Measurements from ENCODE around the gene AK2.
"Not testable (repeated sequence)": the region's sequence is repeated elsewhere in the genome, so short reads cannot be mapped to it uniquely, and the experiment has no call there.

The AK2 gene

GRCh38 chr1:33007190-33008050, 29.3 kb downstream of the AK2 start:
- DNase-seq (no peak), ATAC-seq (replicated peaks) (peak in 1 of 2 donors; percentile 55)
- peak overlapping the region; percentile 76 for H3K27ac Mint-ChIP-seq

GRCh38 chr1:33005838-33006421, 30.8 kb downstream of the AK2 start:
- Mint-ChIP-seq H3K9me3 (no peaks in the 10 kb centered on the region), H3K4me1 (peaks cover 22 to 43% of the 10 kb centered on the region in 2 donors), H3K4me3 (no peak overlapping the region), H3K36me3 (peaks cover 29 to 65% of the 10 kb centered on the region in 2 donors), H3K27ac (peak overlapping the region; percentile 87), H3K27me3 (no peaks in the 10 kb centered on the region)
- DNase-seq (no peak), ATAC-seq (replicated peaks) (no peak)

More at GRCh38 chr1:33007190-33008050, 29.3 kb downstream of the AK2 start:
- Mint-ChIP-seq H3K4me3 (no peak overlapping the region), H3K27me3 (no peaks in the 10 kb centered on the region), H3K36me3 (peaks cover 38 to 73% of the 10 kb centered on the region in 2 donors), H3K4me1 (peaks cover 19 to 33% of the 10 kb centered on the region in 2 donors), H3K9me3 (no peaks in the 10 kb centered on the region)

GRCh38 chr1:33005117-33005837, 31.4 kb downstream of the AK2 start:
- peaks cover 26 to 49% of the 10 kb centered on the region in 2 donors for H3K4me1 Mint-ChIP-seq
- no peaks in the 10 kb centered on the region for H3K9me3 Mint-ChIP-seq
- DNase-seq (no peak), ATAC-seq (replicated peaks) (peak in 1 of 2 donors; percentile 23)
- H3K36me3 Mint-ChIP-seq = peaks cover 32 to 65% of the 10 kb centered on the region in 2 donors
- H3K27ac Mint-ChIP-seq = peak overlapping the region; percentile 87
- H3K4me3 Mint-ChIP-seq = no peak overlapping the region
- no peaks in the 10 kb centered on the region for H3K27me3 Mint-ChIP-seq

- DNase-seq (no peak), ATAC-seq (replicated peaks) (no peak)
- H3K27ac Mint-ChIP-seq = no peak overlapping the region
- no peaks in the 10 kb centered on the region for H3K9me3 Mint-ChIP-seq
- H3K4me3 Mint-ChIP-seq = no peak overlapping the region
- H3K4me1 Mint-ChIP-seq = peaks cover 27 to 51% of the 10 kb centered on the region in 2 donors
- H3K36me3 Mint-ChIP-seq = peaks cover 33 to 63% of the 10 kb centered on the region in 2 donors
- H3K27me3 Mint-ChIP-seq = no peaks in the 10 kb centered on the region
Measured at GRCh38 chr1:33004613-33005012, 32.1 kb downstream of the AK2 start.

GRCh38 chr1:33003657-33004056, 33.0 kb downstream of the AK2 start:
- no peak overlapping the region for H3K27ac Mint-ChIP-seq
- H3K27me3 Mint-ChIP-seq = no peaks in the 10 kb centered on the region
- H3K4me1 Mint-ChIP-seq = peaks cover 27 to 51% of the 10 kb centered on the region in 2 donors
- DNase-seq (no peak), ATAC-seq (replicated peaks) (no peak)
- peaks cover 30 to 57% of the 10 kb centered on the region in 2 donors for H3K36me3 Mint-ChIP-seq
- H3K9me3 Mint-ChIP-seq = no peaks in the 10 kb centered on the region
- no peak overlapping the region for H3K4me3 Mint-ChIP-seq

GRCh38 chr1:33002006-33002405, 34.7 kb downstream of the AK2 start:
- H3K27ac Mint-ChIP-seq = no peak overlapping the region
- peaks cover 23 to 46% of the 10 kb centered on the region in 2 donors for H3K36me3 Mint-ChIP-seq
- H3K4me1 Mint-ChIP-seq = peaks cover 40 to 63% of the 10 kb centered on the region in 2 donors
- no peak for DNase-seq
- no peak for ATAC-seq (replicated peaks)
- H3K27me3 Mint-ChIP-seq = no peaks in the 10 kb centered on the region
- H3K9me3 Mint-ChIP-seq = no peaks in the 10 kb centered on the region
- H3K4me3 Mint-ChIP-seq = no peak overlapping the region

- Mint-ChIP-seq H3K4me3 (no peak overlapping the region), H3K27me3 (no peaks in the 10 kb centered on the region), H3K36me3 (peaks cover 21 to 44% of the 10 kb centered on the region in 2 donors), H3K4me1 (peaks cover 38 to 58% of the 10 kb centered on the region in 2 donors), H3K9me3 (no peaks in the 10 kb centered on the region), H3K27ac (no peak overlapping the region)
- ATAC-seq (replicated peaks) = no peak
- DNase-seq = no peak
Measured at GRCh38 chr1:33001282-33001681, 35.4 kb downstream of the AK2 start.

GRCh38 chr1:33000427-33001026, 36.2 kb downstream of the AK2 start:
- Mint-ChIP-seq H3K4me3 (no peak overlapping the region), H3K27me3 (no peaks in the 10 kb centered on the region), H3K27ac (no peak overlapping the region), H3K4me1 (peaks cover 34 to 51% of the 10 kb centered on the region in 2 donors), H3K36me3 (peaks cover 19 to 39% of the 10 kb centered on the region in 2 donors), H3K9me3 (no peaks in the 10 kb centered on the region)
- no peak for DNase-seq
- ATAC-seq (replicated peaks) = no peak

GRCh38 chr1:32998997-32999396, 37.7 kb downstream of the AK2 start:
- no peaks in the 10 kb centered on the region for H3K27me3 Mint-ChIP-seq
- DNase-seq = no peak

GRCh38 chr1:32998064-32998463, 38.6 kb downstream of the AK2 start:
- Mint-ChIP-seq H3K4me1 (peaks cover 37 to 60% of the 10 kb centered on the region in 2 donors), H3K4me3 (no peak overlapping the region), H3K9me3 (no peaks in the 10 kb centered on the region), H3K27me3 (no peaks in the 10 kb centered on the region), H3K36me3 (peaks cover 21 to 34% of the 10 kb centered on the region in 2 donors), H3K27ac (peak overlapping the region; percentile 57)
- no peak for ATAC-seq (replicated peaks)
- DNase-seq = no peak

More at GRCh38 chr1:32998997-32999396, 37.7 kb downstream of the AK2 start:
- Mint-ChIP-seq H3K4me1 (peaks cover 30 to 52% of the 10 kb centered on the region in 2 donors), H3K27ac (no peak overlapping the region), H3K36me3 (peaks cover 21 to 34% of the 10 kb centered on the region in 2 donors), H3K4me3 (no peak overlapping the region), H3K9me3 (no peaks in the 10 kb centered on the region)
- ATAC-seq (replicated peaks) = no peak

- peak overlapping the region; percentile 57 for H3K27ac Mint-ChIP-seq
- no peak overlapping the region for H3K4me3 Mint-ChIP-seq
- no peak for DNase-seq
- no peaks in the 10 kb centered on the region for H3K9me3 Mint-ChIP-seq
- H3K4me1 Mint-ChIP-seq = peaks cover 41 to 60% of the 10 kb centered on the region in 2 donors
- H3K27me3 Mint-ChIP-seq = no peaks in the 10 kb centered on the region
- no peak for ATAC-seq (replicated peaks)
- H3K36me3 Mint-ChIP-seq = peaks cover 14 to 27% of the 10 kb centered on the region in 2 donors
Measured at GRCh38 chr1:32997381-32997891, 39.2 kb downstream of the AK2 start.

GRCh38 chr1:32993324-32993636, 43.4 kb downstream of the AK2 start:
- H3K4me1 Mint-ChIP-seq = peaks cover 56 to 77% of the 10 kb centered on the region in 2 donors
- not testable (repeated sequence) for H3K9me3 Mint-ChIP-seq; DNase-seq; H3K27me3 Mint-ChIP-seq; ATAC-seq (replicated peaks)
- H3K36me3 Mint-ChIP-seq = peaks cover 4 to 12% of the 10 kb centered on the region in 2 donors
- H3K27ac Mint-ChIP-seq = peak overlapping the region; percentile 98
- H3K4me3 Mint-ChIP-seq = peak overlapping the region; percentile 13 to 66

- peaks cover 54 to 75% of the 10 kb centered on the region in 2 donors for H3K4me1 Mint-ChIP-seq
- ATAC-seq (replicated peaks) = peak; percentile 89
- H3K27ac Mint-ChIP-seq = peak overlapping the region; percentile 98
- DNase-seq = peak; percentile 92
- H3K4me3 Mint-ChIP-seq = peak overlapping the region; percentile 13 to 66
- peaks cover 3 to 10% of the 10 kb centered on the region in 2 donors for H3K36me3 Mint-ChIP-seq
- H3K27me3 Mint-ChIP-seq = no peaks in the 10 kb centered on the region
- H3K9me3 Mint-ChIP-seq = no peaks in the 10 kb centered on the region
Measured at GRCh38 chr1:32992489-32993323, 44.0 kb downstream of the AK2 start.
